GM23338 (cell line): ENCODE data around the gene CLTA.

Experiments used
- CREB1 ChIP-seq: fragments of 250-450 bp; sonication (Bioruptor Pico); IDR thresholded peaks from 2 replicates; pipeline ENCODE4 v1.5.0; 2020; ENCODE audit warnings: low read depth, mild to moderate bottlenecking, moderate library complexity
- ETS1 ChIP-seq: IDR thresholded peaks from 2 replicates; pipeline ENCODE4 v1.6.1; 2016; ENCODE audit warnings: antibody characterized with exemption
- EZH2 ChIP-seq: fragments of 200-600 bp; sonication (generic); IDR thresholded peaks from one replicate; pipeline ENCODE4 v1.8.0; 2017; ENCODE audit warnings: antibody characterized with exemption, mild to moderate bottlenecking, low read depth; ENCODE audit not compliant: unreplicated experiment
- EZH2phosphoT487 ChIP-seq: fragments of 200-600 bp; sonication (generic); IDR thresholded peaks from one replicate; pipeline ENCODE4 v1.8.1; 2018; ENCODE audit warnings: antibody characterized with exemption; ENCODE audit not compliant: unreplicated experiment
- JUNB ChIP-seq: IDR thresholded peaks from one replicate; pipeline ENCODE4 v1.6.1; 2016; ENCODE audit warnings: antibody characterized with exemption; ENCODE audit not compliant: unreplicated experiment
- POLR2AphosphoS5 ChIP-seq: IDR thresholded peaks from 2 replicates; pipeline ENCODE4 v1.6.1; 2016; ENCODE audit warnings: antibody characterized with exemption, low read depth
- REST ChIP-seq: IDR thresholded peaks from one replicate; pipeline ENCODE4 v1.6.1; 2018; ENCODE audit warnings: antibody characterized with exemption; ENCODE audit not compliant: unreplicated experiment
- TF ChIP-seq, protein P1 (sequence below), 2 experiments: fragments of 200-600 bp in 1 of 2; sonication (generic) in 1 of 2; conservative IDR thresholded peaks; 2 replicates each; pipeline versions ENCODE4 v1.5.1 to v1.6.1; 2016 to 2017; ENCODE audit warnings: antibody characterized with exemption in 2 of 2, low read depth in 2 of 2, mild to moderate bottlenecking in 2 of 2, moderate library complexity in 1 of 2

GRCh38 chr9:36169708-36170107, 21.0 kb upstream of the CLTA start:
- TF ChIP-seq, protein P1, sequence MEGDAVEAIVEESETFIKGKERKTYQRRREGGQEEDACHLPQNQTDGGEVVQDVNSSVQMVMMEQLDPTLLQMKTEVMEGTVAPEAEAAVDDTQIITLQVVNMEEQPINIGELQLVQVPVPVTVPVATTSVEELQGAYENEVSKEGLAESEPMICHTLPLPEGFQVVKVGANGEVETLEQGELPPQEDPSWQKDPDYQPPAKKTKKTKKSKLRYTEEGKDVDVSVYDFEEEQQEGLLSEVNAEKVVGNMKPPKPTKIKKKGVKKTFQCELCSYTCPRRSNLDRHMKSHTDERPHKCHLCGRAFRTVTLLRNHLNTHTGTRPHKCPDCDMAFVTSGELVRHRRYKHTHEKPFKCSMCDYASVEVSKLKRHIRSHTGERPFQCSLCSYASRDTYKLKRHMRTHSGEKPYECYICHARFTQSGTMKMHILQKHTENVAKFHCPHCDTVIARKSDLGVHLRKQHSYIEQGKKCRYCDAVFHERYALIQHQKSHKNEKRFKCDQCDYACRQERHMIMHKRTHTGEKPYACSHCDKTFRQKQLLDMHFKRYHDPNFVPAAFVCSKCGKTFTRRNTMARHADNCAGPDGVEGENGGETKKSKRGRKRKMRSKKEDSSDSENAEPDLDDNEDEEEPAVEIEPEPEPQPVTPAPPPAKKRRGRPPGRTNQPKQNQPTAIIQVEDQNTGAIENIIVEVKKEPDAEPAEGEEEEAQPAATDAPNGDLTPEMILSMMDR (conservative IDR thresholded peaks at IDR 0.05; ENCODE audit: low read depth in 2 of 2) = no peak
- TF ChIP-seq POLR2AphosphoS5 (no peak), EZH2 (no peak), EZH2phosphoT487 (no peak), CREB1 (no peak), REST (no peak), JUNB (no peak), ETS1 (no peak)
